Measurements from ENCODE around the gene ADCY1.

Gene ADCY1

GRCh38 chr7:45712872-45713668 lies 138.9 kb downstream of the ADCY1 start:
- no peak overlapping the region for H3K9ac ChIP-seq (ENCODE audit: low read depth, low read length, poor library complexity, severe bottlenecking)
- no peaks in the 10 kb centered on the region for H3K36me3 ChIP-seq (ENCODE audit: insufficient read depth, low read length)
- no peaks in the 10 kb centered on the region for H3K79me2 ChIP-seq (ENCODE audit: insufficient read depth, low read length)
- H3K4me2 ChIP-seq (ENCODE audit: low read depth, low read length, poor library complexity, severe bottlenecking), result no peak overlapping the region
- no peaks in the 10 kb centered on the region for H3F3A ChIP-seq (ENCODE audit: low read depth)
- no peaks in the 10 kb centered on the region for H3K27me3 ChIP-seq (ENCODE audit: insufficient read depth, low read length, poor library complexity, severe bottlenecking)
- peaks cover 6% of the 10 kb centered on the region for H3K4me1 ChIP-seq (ENCODE audit: insufficient read depth, low read length, poor library complexity, severe bottlenecking)
- H3K9me2 ChIP-seq (replicated peaks; ENCODE audit: low read depth, low read length), result no peaks in the 10 kb centered on the region
- no peaks in the 10 kb centered on the region for H3K9me3 ChIP-seq (ENCODE audit: insufficient read depth, low read depth, low read length)
- no peak for TF ChIP-seq CTCF (conservative IDR thresholded peaks at IDR 0.05; ENCODE audit: low read length)
- no peak for TF ChIP-seq EZH2phosphoT487 (IDR thresholded peaks at IDR 0.05; ENCODE audit: borderline replicate concordance)
- no peak overlapping the region for H3K4me3 ChIP-seq (ENCODE audit: low read length, poor library complexity, severe bottlenecking)
- no peaks in the 10 kb centered on the region for H4K20me1 ChIP-seq (ENCODE audit: insufficient read depth, low read length, poor library complexity, severe bottlenecking)
- H2AFZ ChIP-seq (ENCODE audit: low read length), result no peak overlapping the region

GRCh38 chr7:45713669-45714520 lies 139.7 kb downstream of the ADCY1 start:
- no peak overlapping the region for H3K9ac ChIP-seq (ENCODE audit: low read depth, low read length, poor library complexity, severe bottlenecking)
- no peak overlapping the region for H2AFZ ChIP-seq (ENCODE audit: low read length)
- no peaks in the 10 kb centered on the region for H3F3A ChIP-seq (ENCODE audit: low read depth)
- H3K36me3 ChIP-seq (ENCODE audit: insufficient read depth, low read length), result no peaks in the 10 kb centered on the region
- no peak overlapping the region for H3K4me2 ChIP-seq (ENCODE audit: low read depth, low read length, poor library complexity, severe bottlenecking)
- peaks cover 11% of the 10 kb centered on the region for H3K4me1 ChIP-seq (ENCODE audit: insufficient read depth, low read length, poor library complexity, severe bottlenecking)
- H3K9me2 ChIP-seq (replicated peaks; ENCODE audit: low read depth, low read length), result no peaks in the 10 kb centered on the region
- no peak for TF ChIP-seq EZH2phosphoT487 (IDR thresholded peaks at IDR 0.05; ENCODE audit: borderline replicate concordance)
- no peak for TF ChIP-seq CTCF (conservative IDR thresholded peaks at IDR 0.05; ENCODE audit: low read length)
- no peaks in the 10 kb centered on the region for H4K20me1 ChIP-seq (ENCODE audit: insufficient read depth, low read length, poor library complexity, severe bottlenecking)
- H3K9me3 ChIP-seq (ENCODE audit: insufficient read depth, low read depth, low read length), result no peaks in the 10 kb centered on the region
- no peaks in the 10 kb centered on the region for H3K27me3 ChIP-seq (ENCODE audit: insufficient read depth, low read length, poor library complexity, severe bottlenecking)
- no peak overlapping the region for H3K4me3 ChIP-seq (ENCODE audit: low read length, poor library complexity, severe bottlenecking)
- no peaks in the 10 kb centered on the region for H3K79me2 ChIP-seq (ENCODE audit: insufficient read depth, low read length)

- H2AFZ ChIP-seq (ENCODE audit: low read length), result no peak overlapping the region
- no peaks in the 10 kb centered on the region for H3F3A ChIP-seq (ENCODE audit: low read depth)
- no peak overlapping the region for H3K9ac ChIP-seq (ENCODE audit: low read depth, low read length, poor library complexity, severe bottlenecking)
- no peaks in the 10 kb centered on the region for H3K9me3 ChIP-seq (ENCODE audit: insufficient read depth, low read depth, low read length)
- no peaks in the 10 kb centered on the region for H3K79me2 ChIP-seq (ENCODE audit: insufficient read depth, low read length)
- peaks cover 11% of the 10 kb centered on the region for H3K4me1 ChIP-seq (ENCODE audit: insufficient read depth, low read length, poor library complexity, severe bottlenecking)
- no peaks in the 10 kb centered on the region for H3K9me2 ChIP-seq (replicated peaks; ENCODE audit: low read depth, low read length)
- TF ChIP-seq EZH2phosphoT487 (IDR thresholded peaks at IDR 0.05; ENCODE audit: borderline replicate concordance) (no peak), CTCF (conservative IDR thresholded peaks at IDR 0.05; ENCODE audit: low read length) (no peak)
- no peak overlapping the region for H3K4me2 ChIP-seq (ENCODE audit: low read depth, low read length, poor library complexity, severe bottlenecking)
- H3K27me3 ChIP-seq (ENCODE audit: insufficient read depth, low read length, poor library complexity, severe bottlenecking), result no peaks in the 10 kb centered on the region
- H4K20me1 ChIP-seq (ENCODE audit: insufficient read depth, low read length, poor library complexity, severe bottlenecking), result no peaks in the 10 kb centered on the region
- H3K4me3 ChIP-seq (ENCODE audit: low read length, poor library complexity, severe bottlenecking), result no peak overlapping the region
- H3K36me3 ChIP-seq (ENCODE audit: insufficient read depth, low read length), result no peaks in the 10 kb centered on the region
Measured at GRCh38 chr7:45714521-45714820, 140.3 kb downstream of the ADCY1 start.

Measured in Loucy (cell line).